ENCODE measurements around the gene SPTLC1. TPM values are rescaled to one million over a fixed set of nuclear protein-coding genes. Genes with fewer than 3 reads are reported as not detected.

The SPTLC1 gene
- polyA plus RNA-seq, 1 donor from 2014 or later = 74.8 TPM

DNA sequence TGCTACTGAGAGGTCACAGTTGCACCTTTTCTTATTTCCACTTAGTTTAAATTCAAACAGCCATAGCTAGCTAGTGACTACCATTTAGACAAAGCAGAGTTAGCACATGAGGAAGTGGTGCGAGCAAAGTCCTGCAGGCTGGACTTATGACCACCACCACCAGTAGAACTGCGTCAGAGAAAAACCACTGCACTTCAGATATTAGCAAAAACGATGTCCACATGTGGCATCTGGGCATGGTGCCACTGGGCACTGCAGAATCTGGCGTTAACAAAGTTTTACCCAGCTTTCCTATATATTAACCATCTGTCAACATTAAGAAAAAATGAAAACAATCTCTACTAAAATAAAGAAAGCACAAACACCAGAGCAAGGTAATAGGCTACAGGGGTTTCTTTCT, 80.1 kb downstream of the SPTLC1 start:
- no peak for TF ChIP-seq EZH2 (IDR thresholded peaks at IDR 0.05; ENCODE audit: borderline replicate concordance, insufficient read depth, low read length, poor library complexity, severe bottlenecking)
- TF ChIP-seq, protein P1, sequence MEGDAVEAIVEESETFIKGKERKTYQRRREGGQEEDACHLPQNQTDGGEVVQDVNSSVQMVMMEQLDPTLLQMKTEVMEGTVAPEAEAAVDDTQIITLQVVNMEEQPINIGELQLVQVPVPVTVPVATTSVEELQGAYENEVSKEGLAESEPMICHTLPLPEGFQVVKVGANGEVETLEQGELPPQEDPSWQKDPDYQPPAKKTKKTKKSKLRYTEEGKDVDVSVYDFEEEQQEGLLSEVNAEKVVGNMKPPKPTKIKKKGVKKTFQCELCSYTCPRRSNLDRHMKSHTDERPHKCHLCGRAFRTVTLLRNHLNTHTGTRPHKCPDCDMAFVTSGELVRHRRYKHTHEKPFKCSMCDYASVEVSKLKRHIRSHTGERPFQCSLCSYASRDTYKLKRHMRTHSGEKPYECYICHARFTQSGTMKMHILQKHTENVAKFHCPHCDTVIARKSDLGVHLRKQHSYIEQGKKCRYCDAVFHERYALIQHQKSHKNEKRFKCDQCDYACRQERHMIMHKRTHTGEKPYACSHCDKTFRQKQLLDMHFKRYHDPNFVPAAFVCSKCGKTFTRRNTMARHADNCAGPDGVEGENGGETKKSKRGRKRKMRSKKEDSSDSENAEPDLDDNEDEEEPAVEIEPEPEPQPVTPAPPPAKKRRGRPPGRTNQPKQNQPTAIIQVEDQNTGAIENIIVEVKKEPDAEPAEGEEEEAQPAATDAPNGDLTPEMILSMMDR (IDR thresholded peaks at IDR 0.05; ENCODE audit: poor library complexity, severe bottlenecking) = no peak
- Histone ChIP-seq H3K9ac (ENCODE audit: low read length) (no peak overlapping the region), H3K4me3 (ENCODE audit: low read length) (no peak overlapping the region), H3F3A (ENCODE audit: insufficient read depth, low read length, poor library complexity, severe bottlenecking) (no peaks in the 10 kb centered on the region), H2AFZ (ENCODE audit: low read depth, low read length) (no peak overlapping the region), H3K27me3 (ENCODE audit: insufficient read depth, low read depth, low read length) (no peaks in the 10 kb centered on the region), H3K9me3 (ENCODE audit: low read length) (no peaks in the 10 kb centered on the region), H3K27ac (ENCODE audit: low read length) (no peak overlapping the region), H3K36me3 (ENCODE audit: insufficient read depth, low read length) (peaks cover 7% of the 10 kb centered on the region), H3K9me2 (ENCODE audit: insufficient read depth, low read length) (no peaks in the 10 kb centered on the region), H3K79me2 (replicated peaks; ENCODE audit: insufficient read depth, low read length) (no peaks in the 10 kb centered on the region), H4K20me1 (ENCODE audit: insufficient read depth) (no peaks in the 10 kb centered on the region), H3K4me2 (ENCODE audit: low read length) (no peak overlapping the region)

DNA sequence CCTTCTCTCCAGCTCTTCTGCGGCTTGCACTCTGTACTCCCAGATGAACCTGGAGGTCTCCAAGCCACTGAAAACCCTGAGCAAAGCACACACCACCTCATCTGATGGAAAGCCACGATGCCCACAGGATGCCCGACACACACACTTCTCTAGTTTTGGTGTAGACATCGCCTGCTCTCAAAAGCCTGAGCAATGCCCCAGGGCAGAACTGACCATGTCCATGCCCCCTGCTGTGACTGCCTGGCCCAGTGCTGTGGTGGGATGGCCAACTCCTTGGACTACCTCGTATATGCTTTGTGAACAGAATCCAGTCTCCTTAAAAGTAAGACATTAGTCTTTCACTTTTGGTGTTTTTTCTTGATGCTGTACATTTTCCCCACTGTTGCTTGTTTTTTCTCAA, 81.2 kb downstream of the SPTLC1 start:
- Histone ChIP-seq H4K20me1 (ENCODE audit: insufficient read depth) (no peaks in the 10 kb centered on the region), H3K9me2 (ENCODE audit: insufficient read depth, low read length) (no peaks in the 10 kb centered on the region), H3K36me3 (ENCODE audit: insufficient read depth, low read length) (peaks cover 7% of the 10 kb centered on the region), H3K4me2 (ENCODE audit: low read length) (no peak overlapping the region), H3K9ac (ENCODE audit: low read length) (no peak overlapping the region), H3K27me3 (ENCODE audit: insufficient read depth, low read depth, low read length) (no peaks in the 10 kb centered on the region), H3K9me3 (ENCODE audit: low read length) (no peaks in the 10 kb centered on the region), H3F3A (ENCODE audit: insufficient read depth, low read length, poor library complexity, severe bottlenecking) (no peaks in the 10 kb centered on the region), H3K79me2 (replicated peaks; ENCODE audit: insufficient read depth, low read length) (no peaks in the 10 kb centered on the region), H2AFZ (ENCODE audit: low read depth, low read length) (no peak overlapping the region), H3K4me3 (ENCODE audit: low read length) (no peak overlapping the region), H3K27ac (ENCODE audit: low read length) (no peak overlapping the region)
- TF ChIP-seq EP300 (conservative IDR thresholded peaks at IDR 0.05; ENCODE audit: poor library complexity, severe bottlenecking) = no peak
- TF ChIP-seq RAD21 (conservative IDR thresholded peaks at IDR 0.05) = no peak
- TF ChIP-seq, protein P1 (IDR thresholded peaks at IDR 0.05; ENCODE audit: poor library complexity, severe bottlenecking) = no peak
- TF ChIP-seq MXI1 (conservative IDR thresholded peaks at IDR 0.05; ENCODE audit: poor library complexity, severe bottlenecking) = no peak
- no peak for TF ChIP-seq POLR2AphosphoS5 (IDR thresholded peaks at IDR 0.05)
- no peak for TF ChIP-seq TAF1 (IDR thresholded peaks at IDR 0.05; ENCODE audit: low read depth)
- TF ChIP-seq SMC3 (conservative IDR thresholded peaks at IDR 0.05; ENCODE audit: poor library complexity) = no peak
- no peak for TF ChIP-seq EZH2 (IDR thresholded peaks at IDR 0.05; ENCODE audit: borderline replicate concordance, insufficient read depth, low read length, poor library complexity, severe bottlenecking)
- TF ChIP-seq, protein P2, sequence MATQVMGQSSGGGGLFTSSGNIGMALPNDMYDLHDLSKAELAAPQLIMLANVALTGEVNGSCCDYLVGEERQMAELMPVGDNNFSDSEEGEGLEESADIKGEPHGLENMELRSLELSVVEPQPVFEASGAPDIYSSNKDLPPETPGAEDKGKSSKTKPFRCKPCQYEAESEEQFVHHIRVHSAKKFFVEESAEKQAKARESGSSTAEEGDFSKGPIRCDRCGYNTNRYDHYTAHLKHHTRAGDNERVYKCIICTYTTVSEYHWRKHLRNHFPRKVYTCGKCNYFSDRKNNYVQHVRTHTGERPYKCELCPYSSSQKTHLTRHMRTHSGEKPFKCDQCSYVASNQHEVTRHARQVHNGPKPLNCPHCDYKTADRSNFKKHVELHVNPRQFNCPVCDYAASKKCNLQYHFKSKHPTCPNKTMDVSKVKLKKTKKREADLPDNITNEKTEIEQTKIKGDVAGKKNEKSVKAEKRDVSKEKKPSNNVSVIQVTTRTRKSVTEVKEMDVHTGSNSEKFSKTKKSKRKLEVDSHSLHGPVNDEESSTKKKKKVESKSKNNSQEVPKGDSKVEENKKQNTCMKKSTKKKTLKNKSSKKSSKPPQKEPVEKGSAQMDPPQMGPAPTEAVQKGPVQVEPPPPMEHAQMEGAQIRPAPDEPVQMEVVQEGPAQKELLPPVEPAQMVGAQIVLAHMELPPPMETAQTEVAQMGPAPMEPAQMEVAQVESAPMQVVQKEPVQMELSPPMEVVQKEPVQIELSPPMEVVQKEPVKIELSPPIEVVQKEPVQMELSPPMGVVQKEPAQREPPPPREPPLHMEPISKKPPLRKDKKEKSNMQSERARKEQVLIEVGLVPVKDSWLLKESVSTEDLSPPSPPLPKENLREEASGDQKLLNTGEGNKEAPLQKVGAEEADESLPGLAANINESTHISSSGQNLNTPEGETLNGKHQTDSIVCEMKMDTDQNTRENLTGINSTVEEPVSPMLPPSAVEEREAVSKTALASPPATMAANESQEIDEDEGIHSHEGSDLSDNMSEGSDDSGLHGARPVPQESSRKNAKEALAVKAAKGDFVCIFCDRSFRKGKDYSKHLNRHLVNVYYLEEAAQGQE (IDR thresholded peaks at IDR 0.05; ENCODE audit: borderline replicate concordance) = no peak
